GM21825 (cell line): ENCODE measurements around the gene ZNF747.
"Not testable (repeated sequence)": the region's sequence is repeated elsewhere in the genome, so short reads cannot be mapped to it uniquely, and the experiment has no call there.

ENCODE experiments used
- ATAC-seq: cut with Tn5 transposase; IDR thresholded peaks from one replicate; pipeline ENCODE4 v1.9.1; 2021; ENCODE audit warnings: mild to moderate bottlenecking, moderate library complexity; ENCODE audit not compliant: unreplicated experiment

Gene ZNF747

DNA sequence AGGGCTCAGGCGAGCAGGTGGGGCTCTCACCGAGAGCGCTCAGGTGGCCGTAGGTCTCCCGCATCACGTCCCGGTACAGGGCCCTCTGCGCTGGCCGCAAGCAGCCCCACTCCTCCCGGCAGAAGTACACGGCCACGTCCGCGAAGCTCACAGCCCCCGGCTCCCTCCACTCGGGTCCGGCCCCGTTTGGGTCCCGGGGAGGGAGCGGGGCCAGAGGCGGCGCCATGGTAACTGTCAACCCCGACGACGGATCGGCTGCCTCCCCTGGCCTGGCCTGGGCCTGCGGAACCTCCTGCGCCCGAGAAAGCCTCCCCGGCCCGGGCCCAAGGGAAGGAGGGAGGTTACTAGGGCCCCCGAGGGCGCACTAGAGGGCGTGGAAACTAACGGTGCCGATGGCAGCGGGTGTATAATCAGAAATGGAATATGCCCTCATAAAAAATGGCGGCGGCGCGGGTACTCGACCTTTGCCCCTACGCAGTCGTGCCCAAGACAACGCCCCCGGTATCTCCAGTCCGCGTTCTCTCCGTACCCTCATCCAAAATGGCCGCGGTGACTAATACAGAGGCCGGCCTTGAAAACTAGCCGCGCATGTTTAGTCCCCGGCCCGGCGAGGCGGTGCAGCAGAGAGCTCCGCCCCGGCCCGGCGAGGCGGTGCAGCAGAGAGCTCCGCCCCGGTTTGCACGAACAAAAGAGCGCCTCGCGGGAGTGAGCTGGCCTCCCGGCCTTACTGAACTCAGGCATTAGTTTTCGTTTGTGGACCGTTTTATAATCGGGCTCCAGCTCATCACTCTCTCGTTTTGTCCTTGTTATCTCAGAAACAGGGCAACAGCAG is 23.5 kb upstream of the ZNF747 start, which contains the start of gene ZNF764:
Gene ZNF764, minus strand, starts transcription at position 418 of the 832 bp plus-strand sequence. Its CDS starts 192 bp downstream, at position 226.
- ATAC-seq = peak; percentile 85

DNA sequence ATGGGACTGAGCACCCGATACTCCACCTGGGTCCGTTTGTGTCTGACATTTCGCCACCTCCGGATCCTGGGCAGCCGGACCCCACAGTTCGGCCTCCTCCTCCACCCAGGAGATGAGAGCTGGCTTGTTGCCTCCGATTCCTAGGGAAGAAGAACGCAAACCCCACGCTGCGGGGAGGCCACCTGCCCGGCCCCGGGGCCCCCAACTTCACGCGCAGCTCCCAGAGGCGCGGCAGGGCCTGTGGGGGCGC is 23.0 kb upstream of the ZNF747 start:
- ATAC-seq = peak; percentile 8

DNA sequence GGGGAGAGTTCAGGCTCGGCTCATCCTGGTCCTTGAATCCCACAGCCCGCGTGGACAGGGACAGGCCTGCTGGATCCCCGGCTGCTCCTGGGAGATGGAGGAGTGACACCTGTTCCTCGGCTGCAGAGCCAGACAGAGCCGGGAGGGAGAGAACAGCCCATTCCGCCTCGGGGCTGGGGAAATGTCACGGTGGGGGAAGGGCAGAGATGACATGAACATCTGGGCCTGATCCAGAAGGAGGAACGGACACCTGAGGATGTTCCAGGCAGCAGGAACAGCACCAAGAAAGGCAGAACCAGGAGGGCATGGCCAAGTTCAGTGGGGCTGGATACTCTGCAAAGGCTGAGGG is 21.4 kb upstream of the ZNF747 start:
- ATAC-seq = no peak

DNA sequence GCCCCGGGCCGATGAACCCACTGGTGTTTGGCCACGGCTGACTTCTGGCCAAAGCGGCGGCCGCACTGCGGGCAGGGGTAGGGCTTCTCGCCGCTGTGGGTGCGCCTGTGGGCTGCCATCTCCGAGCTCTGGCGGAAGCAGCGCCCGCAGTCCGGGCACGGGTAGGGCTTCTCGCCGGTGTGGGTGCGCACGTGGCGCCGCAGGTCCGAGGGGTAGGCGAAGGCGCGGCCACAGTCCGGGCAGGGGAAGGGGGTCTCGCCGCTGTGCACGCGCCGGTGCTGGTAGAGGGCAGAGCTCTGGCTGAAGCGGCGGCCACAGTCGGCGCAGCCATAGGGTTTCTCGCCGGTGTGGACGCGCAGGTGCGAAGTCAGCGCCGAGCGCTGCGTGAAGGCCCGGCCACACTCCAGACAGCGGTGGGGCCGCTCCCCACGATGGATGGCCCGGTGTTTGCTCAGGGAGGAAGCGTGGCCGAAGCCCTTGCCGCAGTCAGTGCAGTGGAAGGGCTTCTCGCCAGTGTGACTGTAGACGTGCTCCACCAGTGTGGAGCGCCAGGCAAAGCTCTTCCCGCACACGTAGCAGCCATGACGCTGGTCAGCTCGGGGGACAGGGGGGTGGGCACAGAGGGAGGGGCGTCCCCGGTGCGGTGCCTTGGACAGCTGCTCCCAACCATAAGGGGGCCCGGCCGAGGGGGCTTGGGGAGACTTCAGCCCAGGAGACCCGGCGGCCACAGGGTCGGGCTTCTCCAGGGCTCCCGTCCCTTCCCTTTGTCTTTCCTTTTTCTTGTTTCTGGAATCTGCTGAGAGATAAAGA is 20.9 kb upstream of the ZNF747 start:
- no peak for ATAC-seq

DNA sequence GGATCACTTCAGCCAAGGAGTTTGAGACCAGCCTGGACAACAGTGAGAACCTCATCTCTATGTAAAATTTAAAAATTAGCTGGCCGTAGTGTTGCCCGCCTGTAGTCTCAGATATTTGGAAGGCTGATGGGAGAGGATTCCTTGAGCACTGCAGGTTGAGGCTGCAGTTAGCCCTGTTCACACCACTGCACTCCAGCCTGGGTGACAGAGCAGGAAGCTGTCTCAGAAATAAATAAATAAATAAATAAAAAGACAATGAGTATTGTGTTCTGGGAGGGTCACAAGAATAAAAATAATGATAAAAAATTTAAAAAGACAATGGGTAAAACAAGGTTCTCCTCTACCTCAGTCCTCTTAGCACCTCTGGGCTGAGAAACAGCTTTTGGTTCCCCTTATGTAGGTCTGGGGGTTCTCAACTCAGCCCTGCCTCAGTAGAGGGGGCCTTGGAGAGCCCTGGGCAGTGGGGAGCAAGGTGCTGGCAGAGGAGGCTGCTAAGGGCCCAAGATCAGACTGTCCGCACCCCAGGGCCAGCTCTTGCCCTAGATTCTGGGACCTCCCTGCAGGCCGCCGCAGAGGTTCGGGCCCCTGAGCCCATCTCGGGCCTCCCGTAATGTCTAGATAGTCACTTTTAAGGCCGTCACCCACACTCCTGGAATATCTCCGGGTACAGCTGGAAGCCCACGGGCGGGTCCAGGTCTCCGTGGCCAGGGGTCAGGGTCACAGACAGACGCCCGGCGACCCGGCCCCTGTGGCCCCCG is 20.1 kb upstream of the ZNF747 start:
- no peak for ATAC-seq

DNA sequence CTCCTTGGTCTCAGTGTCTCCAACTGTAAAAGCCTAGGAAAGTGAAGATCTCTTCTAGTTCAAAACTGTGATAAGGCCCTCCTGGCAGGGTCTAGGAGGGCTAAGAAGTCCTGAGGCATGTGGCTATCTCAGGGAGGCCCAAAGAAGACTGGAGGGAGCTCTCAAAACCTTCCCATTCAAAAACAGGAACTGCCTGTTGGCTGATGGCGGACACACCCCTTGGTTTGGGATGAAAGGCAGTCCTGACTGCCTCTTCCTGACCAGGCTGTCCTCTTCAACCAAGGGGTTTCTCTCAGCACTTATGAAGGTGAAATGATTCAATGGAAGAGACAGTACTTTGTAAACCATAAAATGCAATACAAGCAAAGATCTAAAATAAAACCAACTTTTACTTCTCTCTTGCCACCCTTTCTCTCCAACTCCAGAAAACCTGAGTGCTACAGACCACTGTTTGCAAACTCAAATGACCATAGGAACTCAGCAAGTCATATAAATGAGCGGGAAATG is 18.8 kb upstream of the ZNF747 start:
- no peak for ATAC-seq

DNA sequence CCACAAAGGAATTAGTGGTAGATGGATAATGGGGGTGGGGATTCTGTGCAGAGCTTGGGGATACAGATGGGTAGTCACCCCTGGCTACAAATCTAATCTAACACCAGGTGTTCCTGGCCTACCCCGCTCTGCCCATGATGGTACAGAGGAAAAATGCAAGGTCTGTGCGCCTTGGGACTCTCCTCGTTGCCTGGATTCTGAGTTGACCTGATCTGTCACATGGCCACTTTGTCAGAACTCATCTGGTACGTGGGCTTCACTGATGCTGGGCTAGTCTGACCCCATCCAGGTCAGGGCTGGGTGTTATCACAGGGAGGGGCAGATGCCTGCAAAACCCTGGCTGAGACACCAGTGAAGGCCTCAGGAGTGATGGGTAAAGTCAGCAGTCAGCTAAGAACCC is 18.3 kb upstream of the ZNF747 start:
- ATAC-seq = no peak

DNA sequence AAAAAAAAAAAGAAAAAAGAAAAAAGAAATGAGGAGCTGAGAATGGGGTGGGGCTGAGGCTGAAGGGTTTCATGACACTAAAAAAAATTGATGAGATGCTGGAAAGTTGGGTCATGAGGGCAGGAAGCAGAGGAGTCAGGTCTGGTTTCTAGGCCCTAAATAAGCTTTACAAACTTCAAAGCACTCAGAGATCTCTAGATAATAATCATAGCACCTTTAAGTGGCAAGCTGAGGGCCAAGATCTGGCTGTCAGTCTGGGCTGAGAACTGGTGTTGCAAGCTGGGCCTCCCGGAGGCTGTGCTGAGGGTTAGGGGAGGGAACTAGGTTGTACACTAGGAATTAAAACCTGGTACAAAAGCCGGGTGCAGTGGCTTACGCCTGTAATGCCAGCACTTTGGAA is 17.1 kb upstream of the ZNF747 start:
- no peak for ATAC-seq

DNA sequence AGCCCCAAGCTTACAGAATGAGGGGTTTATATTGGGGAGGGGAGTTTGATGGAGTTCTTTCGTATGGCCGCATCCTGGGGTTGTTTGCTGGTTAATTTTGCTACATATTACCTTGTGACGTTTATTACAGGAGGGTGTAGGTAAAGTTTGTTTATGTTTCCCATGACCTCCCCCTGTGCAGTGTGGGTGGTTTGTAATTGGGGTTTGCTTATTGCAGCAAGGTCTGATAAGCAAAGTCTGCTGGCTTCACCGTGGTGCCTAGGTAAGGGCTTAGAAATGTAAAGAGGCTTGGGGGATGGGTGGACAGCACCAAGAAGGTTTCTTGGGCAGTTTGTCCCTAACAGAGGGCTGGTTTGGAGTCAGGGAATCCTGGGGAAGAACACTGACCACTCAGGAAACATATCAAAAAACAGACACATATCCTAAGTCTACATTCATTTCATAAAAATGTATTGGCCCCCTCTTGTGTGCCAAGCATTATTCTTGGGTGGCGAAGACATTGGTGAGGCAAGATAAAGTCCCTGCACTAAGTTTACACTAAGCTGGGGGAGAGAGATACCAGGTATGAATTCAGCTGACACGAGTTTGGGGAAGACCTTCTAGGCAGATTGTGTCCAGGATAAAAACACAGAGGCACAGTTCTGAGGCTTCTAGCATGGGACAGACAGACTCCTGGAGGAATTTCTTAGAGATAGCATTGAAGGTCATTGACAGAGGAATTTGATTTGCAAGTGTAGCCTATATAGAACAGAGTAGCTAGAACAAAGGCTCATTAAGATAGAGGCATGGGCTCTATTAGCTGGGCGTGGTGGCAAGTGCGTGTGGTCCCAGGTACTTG is 14.0 kb upstream of the ZNF747 start:
- ATAC-seq = no peak

DNA sequence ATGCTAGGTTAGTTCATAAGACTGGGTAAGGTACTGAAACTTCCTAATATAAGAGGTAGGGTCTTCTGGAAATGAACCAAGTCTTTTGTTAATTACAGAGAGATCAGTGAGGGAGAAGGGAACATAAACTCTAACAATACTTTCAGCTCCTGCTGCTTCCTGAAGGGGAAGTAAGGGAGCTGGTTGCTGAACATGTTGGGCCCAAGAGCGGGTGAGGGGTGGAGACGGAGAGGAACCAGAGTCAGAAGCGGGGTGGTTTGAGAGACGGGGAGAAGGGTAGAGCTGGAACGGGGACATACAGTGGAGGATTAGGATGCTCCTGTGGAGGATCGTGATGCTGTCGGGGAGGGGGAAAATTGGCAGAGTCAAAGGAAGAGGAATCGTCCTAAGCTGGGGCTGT is 11.5 kb upstream of the ZNF747 start:
- no peak for ATAC-seq

DNA sequence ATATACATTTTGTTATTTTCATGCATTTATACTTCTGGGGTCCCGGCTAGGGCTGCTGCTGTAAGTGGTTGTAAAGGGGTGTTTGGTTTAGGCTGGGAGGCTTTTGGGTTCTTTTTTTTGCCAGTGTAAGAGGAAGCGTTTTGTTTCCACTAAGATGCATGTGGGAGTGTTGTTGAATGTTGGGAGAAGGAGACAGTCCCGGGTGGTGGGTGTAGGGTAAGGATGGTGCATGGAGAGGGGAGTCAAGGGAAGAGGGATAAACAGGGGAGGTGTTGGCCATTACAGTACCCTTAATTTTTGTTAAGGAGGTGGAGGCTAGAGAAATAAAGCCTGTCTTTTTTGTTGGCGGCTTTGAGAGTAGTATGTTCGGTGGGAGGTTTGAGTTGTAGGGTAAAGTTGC is 8.4 kb upstream of the ZNF747 start:
- ATAC-seq = no peak

DNA sequence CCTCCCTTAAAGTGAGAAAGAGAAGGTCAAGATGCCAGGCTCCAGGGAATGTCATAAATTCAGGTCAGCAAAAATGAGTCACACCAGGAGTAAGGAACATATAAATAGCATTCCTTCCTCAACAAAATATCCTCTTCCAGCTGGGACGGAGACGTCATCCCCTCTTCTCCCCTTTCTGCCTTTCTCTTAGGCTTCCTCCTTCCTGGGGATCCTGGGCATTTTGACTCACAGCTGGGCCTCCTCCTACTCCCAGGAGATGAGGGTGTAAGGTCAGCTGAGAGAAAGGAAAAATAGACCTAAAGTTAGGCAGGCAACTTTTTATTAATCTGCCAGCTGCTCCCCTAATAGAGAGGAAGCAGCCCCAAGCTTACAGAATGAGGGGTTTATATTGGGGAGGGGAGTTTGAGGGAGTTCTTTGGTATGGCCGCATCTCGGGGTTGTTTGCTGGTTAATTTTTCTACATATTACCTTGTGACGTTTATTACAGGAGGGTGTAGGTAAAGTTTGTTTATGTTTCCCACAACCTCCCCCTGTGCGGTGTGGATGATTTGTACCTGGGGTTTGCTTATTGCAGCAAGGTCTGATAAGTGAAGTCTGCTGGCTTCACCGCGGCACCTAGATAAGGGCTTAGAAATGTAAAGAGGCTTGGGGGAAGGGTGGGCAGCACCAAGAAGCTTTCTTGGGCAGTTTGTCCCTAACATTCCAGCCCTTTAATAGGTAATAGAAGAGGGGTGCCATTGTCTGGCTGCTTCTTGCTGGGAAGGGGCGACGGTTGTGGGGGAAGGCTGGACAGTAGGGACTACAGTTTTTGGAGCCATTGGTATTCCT is 7.1 kb upstream of the ZNF747 start:
- no peak for ATAC-seq

DNA sequence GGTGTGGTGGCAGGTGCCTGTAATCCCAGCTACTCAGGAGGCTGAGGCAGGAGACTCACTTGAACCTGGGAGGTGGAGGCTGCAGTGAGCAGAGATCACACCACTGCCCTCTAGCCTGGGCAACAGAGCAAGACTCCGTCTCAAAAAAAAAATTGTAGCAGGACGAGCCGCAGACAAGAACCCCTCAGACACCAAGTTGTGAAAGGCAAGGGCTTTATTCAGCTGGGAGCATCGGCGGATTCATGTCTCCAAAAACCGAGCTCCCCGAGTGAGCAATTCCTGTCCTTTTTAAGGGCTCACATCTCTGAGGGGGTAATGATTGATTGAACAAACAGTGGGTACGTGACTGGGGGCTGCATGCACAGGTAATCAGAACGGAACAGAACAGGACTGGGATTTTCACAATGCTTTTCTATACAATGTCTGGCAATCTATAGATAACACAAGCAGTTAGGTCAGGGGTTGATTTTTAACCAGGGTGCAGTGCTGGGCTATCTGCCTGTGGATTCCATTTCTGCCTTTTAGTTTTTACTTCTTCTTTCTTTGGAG is 6.3 kb upstream of the ZNF747 start:
- ATAC-seq = not testable (repeated sequence)

DNA sequence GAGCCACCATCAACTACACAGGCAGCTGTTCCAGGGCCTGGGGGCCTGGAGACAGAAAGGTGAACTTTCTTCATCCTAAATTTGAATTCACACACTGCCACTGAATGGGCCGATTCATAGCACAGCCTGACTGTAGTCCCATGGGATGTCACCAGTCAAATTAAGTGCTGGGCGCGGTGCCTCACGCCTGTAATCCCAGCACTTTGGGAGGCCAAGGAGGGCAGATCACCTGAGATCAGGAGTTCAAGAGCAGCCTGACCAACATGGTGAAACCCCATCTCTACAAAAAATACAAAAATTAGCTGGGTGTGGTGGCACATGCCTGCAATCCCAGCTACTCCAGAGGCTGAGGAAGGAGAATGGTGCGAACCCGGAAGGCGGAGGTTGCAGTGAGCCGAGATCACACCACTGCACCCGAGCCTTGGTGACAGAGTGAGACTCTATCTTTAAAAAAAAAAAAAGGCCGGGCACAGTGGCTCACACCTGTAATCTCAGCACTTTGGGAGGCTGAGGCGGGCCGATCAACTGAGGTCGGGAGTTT is 5.4 kb upstream of the ZNF747 start:
- not testable (repeated sequence) for ATAC-seq

DNA sequence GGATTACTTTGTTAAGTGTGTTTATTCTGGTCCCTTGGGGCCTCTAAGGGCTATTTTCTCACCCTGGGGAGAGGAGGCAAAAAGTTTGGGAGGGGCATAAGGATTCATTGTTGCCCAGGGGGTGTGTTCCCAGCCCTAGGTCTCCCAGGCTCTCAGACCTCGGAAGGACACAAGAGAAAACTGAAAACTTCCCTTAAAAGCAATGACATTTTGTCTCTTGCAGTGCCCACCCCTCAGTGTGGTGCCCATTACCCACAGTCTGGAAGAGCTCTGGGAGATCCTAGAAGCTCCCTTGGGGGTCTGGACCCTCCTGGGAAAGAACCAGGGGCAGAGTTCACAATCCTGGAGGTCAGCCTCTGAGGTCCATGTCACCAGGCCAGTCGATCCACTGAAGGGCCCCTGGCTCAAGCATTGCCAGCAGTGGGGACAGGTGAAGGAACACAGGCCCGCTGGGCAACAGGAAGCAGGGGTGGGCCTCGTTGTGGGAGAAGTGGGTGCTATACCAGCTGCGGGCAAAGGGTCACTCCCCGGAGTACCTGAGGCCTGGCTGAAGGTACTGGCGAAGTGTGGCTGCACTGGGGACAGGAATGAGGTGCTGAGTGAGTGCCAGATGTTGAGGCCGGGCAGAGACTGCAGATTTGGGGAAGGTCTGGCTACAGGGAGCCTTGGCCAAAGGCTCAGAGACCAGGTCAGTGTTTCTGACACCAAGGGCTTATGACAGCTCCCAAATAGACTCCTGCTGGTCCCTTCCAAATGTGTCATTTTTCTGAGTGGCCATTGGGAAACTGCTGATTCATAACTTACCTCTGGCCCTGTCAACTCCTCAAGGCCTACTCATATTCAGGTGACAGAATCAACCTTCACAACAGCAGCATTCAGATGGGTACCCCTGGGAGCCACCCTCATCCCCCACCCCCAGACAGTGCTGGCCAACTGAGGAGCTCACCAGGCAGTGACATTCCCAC is 4.6 kb upstream of the ZNF747 start:
- ATAC-seq = no peak

DNA sequence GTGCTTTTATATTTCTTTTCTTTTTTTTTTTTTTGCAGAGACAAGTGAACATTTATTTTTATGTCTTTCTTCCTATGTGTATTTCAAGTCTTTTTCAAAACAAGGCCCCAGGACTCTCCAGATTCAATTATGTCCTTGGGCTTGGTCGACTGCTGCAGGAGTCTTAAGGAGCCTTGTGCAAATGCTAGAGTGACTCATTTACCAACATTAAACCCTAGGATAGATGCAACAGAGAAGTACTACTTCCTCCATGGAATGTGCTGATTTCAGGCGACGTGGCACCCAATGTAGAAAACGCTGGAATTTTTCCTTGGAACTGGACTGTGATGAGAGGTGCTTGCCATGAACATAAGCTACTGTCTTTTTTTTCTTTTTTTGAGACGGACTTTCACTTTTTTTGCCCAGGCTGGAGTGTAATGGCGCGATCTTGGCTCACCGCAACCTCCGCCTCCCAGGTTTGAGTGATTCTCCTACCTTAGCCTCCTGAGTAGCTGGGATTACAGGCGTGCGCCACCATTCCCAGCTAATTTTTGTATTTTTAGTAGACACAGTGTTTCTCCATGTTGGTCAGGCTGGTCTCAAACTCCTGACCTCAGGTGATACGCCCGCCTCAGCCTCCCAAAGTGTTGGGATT is 1.9 kb upstream of the ZNF747 start:
- ATAC-seq = not testable (repeated sequence)

DNA sequence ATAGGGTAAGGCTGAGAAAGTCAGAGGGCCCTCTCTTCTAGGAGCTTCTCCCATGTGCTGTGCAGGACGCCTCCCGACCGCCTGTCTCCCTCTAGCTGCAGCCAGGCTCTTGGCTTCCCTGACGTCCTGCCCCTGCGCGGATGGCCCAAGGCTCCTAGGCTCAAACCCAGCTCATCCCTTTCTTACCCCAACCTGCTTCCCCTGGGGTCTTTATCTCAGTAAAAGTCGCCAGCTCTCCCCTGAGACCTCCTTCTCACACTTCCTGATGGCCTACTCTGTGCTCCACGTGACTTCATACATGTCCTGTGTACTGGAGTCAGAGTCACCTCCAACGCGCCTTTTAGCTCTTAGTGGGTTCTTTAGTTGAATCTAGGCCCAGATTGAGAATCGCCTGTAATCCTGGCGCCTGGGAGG is 1.1 kb upstream of the ZNF747 start:
- ATAC-seq = peak; percentile 52
